Measurements from ENCODE around the gene CISD1. TPM values are rescaled to one million over a fixed set of nuclear protein-coding genes. Genes with fewer than 3 reads are reported as not detected.

The CISD1 gene
- polyA plus RNA-seq, 1 donor, result 70.2 TPM

GRCh38 chr10:58278274-58278961, 9.5 kb downstream of the CISD1 start:
- Histone ChIP-seq H3K27ac (ENCODE audit: low read length) (no peak overlapping the region), H3K4me1 (ENCODE audit: control insufficient read depth, insufficient read depth, low read length) (peaks cover 15% of the 10 kb centered on the region), H3K4me3 (ENCODE audit: low read length) (no peak overlapping the region), H3K9me3 (ENCODE audit: control insufficient read depth, low read depth, low read length) (no peaks in the 10 kb centered on the region), H3K36me3 (ENCODE audit: control insufficient read depth, insufficient read depth, low read length) (peaks cover 8% of the 10 kb centered on the region), H3K27me3 (ENCODE audit: control insufficient read depth, insufficient read depth, low read length) (no peaks in the 10 kb centered on the region)
- no peak for DNase-seq
- WGBS (ENCODE audit: insufficient coverage, low lambda C conversion rate), result 100% methylated on average over 2 of the region's 7 CpGs

- 60% methylated on average over 1 of the region's 1 CpG for WGBS (ENCODE audit: insufficient coverage, low lambda C conversion rate)
- no peaks in the 10 kb centered on the region for H3K27me3 ChIP-seq (ENCODE audit: control insufficient read depth, insufficient read depth, low read length)
- H3K27ac ChIP-seq (ENCODE audit: low read length), result no peak overlapping the region
- H3K4me3 ChIP-seq (ENCODE audit: low read length), result no peak overlapping the region
- peaks cover 15% of the 10 kb centered on the region for H3K4me1 ChIP-seq (ENCODE audit: control insufficient read depth, insufficient read depth, low read length)
- DNase-seq, result no peak
- H3K9me3 ChIP-seq (ENCODE audit: control insufficient read depth, low read depth, low read length), result no peaks in the 10 kb centered on the region
- peaks cover 8% of the 10 kb centered on the region for H3K36me3 ChIP-seq (ENCODE audit: control insufficient read depth, insufficient read depth, low read length)
Measured at GRCh38 chr10:58278962-58279307, 10.0 kb downstream of the CISD1 start.

DNA sequence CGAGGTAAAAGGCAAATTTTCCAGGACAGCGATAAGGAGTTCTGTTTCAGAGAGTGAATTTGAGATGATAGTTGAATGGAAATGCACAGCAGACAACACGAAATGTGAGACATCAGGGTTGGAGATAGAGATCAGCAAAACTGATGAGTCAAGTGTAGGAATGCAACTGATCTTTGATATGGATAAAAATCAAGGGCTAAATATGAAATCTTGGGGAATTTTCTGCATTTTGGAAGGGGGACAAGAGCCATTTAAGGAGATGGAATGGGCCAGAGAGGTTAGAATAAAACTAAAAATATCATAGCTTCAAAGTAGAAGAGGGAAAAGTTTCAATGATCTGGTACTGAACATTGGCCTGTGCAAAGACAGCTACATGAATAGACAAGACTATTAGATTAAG, 11.5 kb downstream of the CISD1 start:
- Histone ChIP-seq H3K9me3 (ENCODE audit: control insufficient read depth, low read depth, low read length) (no peaks in the 10 kb centered on the region), H3K27me3 (ENCODE audit: control insufficient read depth, insufficient read depth, low read length) (no peaks in the 10 kb centered on the region), H3K27ac (ENCODE audit: low read length) (no peak overlapping the region), H3K4me3 (ENCODE audit: low read length) (no peak overlapping the region), H3K36me3 (ENCODE audit: control insufficient read depth, insufficient read depth, low read length) (peaks cover 8% of the 10 kb centered on the region), H3K4me1 (ENCODE audit: control insufficient read depth, insufficient read depth, low read length) (peaks cover 4% of the 10 kb centered on the region)
- 100% methylated on average over 3 of the region's 3 CpGs for WGBS (ENCODE audit: insufficient coverage, low lambda C conversion rate)
- DNase-seq, result no peak

- Histone ChIP-seq H3K36me3 (ENCODE audit: control insufficient read depth, insufficient read depth, low read length) (peaks cover 8% of the 10 kb centered on the region), H3K4me1 (ENCODE audit: control insufficient read depth, insufficient read depth, low read length) (no peaks in the 10 kb centered on the region), H3K27me3 (ENCODE audit: control insufficient read depth, insufficient read depth, low read length) (no peaks in the 10 kb centered on the region), H3K27ac (ENCODE audit: low read length) (no peak overlapping the region), H3K4me3 (ENCODE audit: low read length) (no peak overlapping the region), H3K9me3 (ENCODE audit: control insufficient read depth, low read depth, low read length) (no peaks in the 10 kb centered on the region)
- 90% methylated on average over 2 of the region's 2 CpGs for WGBS (ENCODE audit: insufficient coverage, low lambda C conversion rate)
- no peak for DNase-seq
Measured at GRCh38 chr10:58281092-58281752, 12.3 kb downstream of the CISD1 start.

DNA sequence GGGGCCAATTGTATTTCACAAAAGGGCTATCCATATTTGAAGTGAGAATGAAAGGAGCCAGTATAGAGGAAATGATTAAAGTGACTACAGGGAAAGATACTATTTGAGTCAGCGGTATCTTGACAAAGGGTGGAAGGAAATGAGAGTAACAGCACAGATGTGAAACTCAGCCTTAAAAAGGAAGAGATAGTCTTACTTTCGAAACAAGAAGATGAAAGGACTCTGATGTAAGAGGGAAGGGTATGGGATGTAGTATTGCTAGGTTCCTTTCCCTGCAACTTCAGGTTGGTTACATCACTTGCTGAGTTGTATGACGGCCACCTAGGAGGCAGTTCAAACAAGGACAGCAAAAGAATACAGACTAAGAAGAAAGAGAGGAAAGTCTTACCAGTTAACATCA, 13.7 kb downstream of the CISD1 start:
- no peak overlapping the region for H3K4me3 ChIP-seq (ENCODE audit: low read length)
- H3K27ac ChIP-seq (ENCODE audit: low read length), result no peak overlapping the region
- WGBS (ENCODE audit: insufficient coverage, low lambda C conversion rate), result 91% methylated on average over 3 of the region's 3 CpGs
- H3K4me1 ChIP-seq (ENCODE audit: control insufficient read depth, insufficient read depth, low read length), result no peaks in the 10 kb centered on the region
- H3K9me3 ChIP-seq (ENCODE audit: control insufficient read depth, low read depth, low read length), result no peaks in the 10 kb centered on the region
- no peak for DNase-seq
- no peaks in the 10 kb centered on the region for H3K27me3 ChIP-seq (ENCODE audit: control insufficient read depth, insufficient read depth, low read length)
- H3K36me3 ChIP-seq (ENCODE audit: control insufficient read depth, insufficient read depth, low read length), result peaks cover 8% of the 10 kb centered on the region

DNA sequence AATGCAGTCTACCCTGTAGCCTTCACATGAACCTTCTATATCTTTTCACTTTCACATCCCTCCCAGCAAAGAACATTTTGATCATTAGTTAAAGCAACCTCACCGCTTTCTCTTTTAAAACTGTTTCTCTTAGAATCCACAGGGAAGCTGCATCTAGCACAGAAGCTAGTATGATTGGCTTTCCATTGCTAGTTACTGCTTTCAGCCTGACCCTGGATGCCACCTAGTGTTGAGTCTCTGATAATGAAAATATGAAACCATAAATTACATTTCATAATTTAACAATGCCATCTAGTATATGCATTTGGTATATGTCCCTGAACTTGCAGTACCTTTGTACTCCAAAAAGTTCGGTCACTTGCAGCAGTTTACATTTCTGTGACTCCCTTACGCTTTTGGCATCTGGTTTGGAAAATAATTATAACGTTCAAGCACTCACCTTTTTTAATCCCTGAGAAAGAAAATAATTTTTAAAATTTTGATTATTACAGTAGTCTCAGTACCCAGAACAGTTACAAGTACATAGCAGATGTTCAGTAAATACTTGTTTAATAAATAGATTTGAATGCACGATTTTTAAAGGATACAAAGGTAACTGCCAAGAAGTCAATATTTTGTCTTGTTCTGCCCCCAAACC, 22.7 kb downstream of the CISD1 start:
- Histone ChIP-seq H3K27ac (ENCODE audit: low read length) (no peak overlapping the region), H3K4me1 (ENCODE audit: control insufficient read depth, insufficient read depth, low read length) (no peaks in the 10 kb centered on the region), H3K4me3 (ENCODE audit: low read length) (no peak overlapping the region), H3K36me3 (ENCODE audit: control insufficient read depth, insufficient read depth, low read length) (no peaks in the 10 kb centered on the region), H3K9me3 (ENCODE audit: control insufficient read depth, low read depth, low read length) (no peaks in the 10 kb centered on the region), H3K27me3 (ENCODE audit: control insufficient read depth, insufficient read depth, low read length) (no peaks in the 10 kb centered on the region)
- peak; percentile 37 to 55 for DNase-seq
- 60% methylated on average over 3 of the region's 5 CpGs for WGBS (ENCODE audit: insufficient coverage, low lambda C conversion rate)

DNA sequence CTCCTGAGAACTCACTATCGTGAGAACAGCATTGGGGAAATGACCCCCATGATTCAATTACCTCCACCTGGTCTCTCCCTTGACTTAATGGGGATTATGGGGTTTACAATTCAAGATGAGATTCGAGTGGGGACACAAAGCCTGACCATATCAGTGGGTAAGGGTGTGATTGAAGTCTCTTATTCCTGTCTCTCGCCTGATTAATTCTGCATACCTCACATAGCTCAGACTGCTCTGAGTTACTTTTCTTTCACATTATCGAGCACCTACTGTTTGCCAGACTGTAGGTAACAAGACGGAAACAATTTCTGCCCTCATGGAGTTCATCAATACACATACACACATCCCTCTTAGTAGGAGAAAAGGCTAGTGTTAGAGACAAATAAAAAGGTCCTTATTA, 25.0 kb downstream of the CISD1 start:
- Histone ChIP-seq H3K4me3 (ENCODE audit: low read length) (no peak overlapping the region), H3K4me1 (ENCODE audit: control insufficient read depth, insufficient read depth, low read length) (no peaks in the 10 kb centered on the region)

DNA sequence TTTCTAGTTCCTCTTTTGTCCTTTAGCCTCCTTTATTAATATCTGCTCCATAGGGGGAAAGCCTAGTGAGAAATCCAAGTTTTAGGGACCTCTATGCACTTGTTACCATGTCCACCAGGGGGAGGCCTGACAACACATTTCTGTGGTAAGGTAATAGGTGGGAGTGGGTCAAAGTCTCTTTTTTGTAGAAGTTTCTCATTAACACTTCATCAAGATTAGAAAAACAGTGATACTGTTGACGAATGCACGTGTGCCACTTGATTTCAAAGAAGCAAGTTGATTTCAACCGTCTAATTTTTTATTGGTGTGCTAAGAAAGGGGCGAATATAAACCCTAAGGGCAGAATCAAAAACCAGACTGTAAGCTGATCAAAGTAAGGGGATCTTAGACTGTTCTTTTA, 30.6 kb downstream of the CISD1 start:
- Histone ChIP-seq H3K27ac (ENCODE audit: low read length) (no peak overlapping the region), H3K9me3 (ENCODE audit: control insufficient read depth, low read depth, low read length) (no peaks in the 10 kb centered on the region), H3K4me3 (ENCODE audit: low read length) (no peak overlapping the region), H3K27me3 (ENCODE audit: control insufficient read depth, insufficient read depth, low read length) (no peaks in the 10 kb centered on the region), H3K36me3 (ENCODE audit: control insufficient read depth, insufficient read depth, low read length) (no peaks in the 10 kb centered on the region), H3K4me1 (ENCODE audit: control insufficient read depth, insufficient read depth, low read length) (peaks cover 15% of the 10 kb centered on the region)
- DNase-seq, result peak; percentile 69 to 77
- WGBS (ENCODE audit: insufficient coverage, low lambda C conversion rate), result no CpG with 5 or more reads among the region's 4 CpGs

More for the DNA sequence above, 25.0 kb downstream of the CISD1 start:
- H3K36me3 ChIP-seq (ENCODE audit: control insufficient read depth, insufficient read depth, low read length), result no peaks in the 10 kb centered on the region
- H3K27ac ChIP-seq (ENCODE audit: low read length), result no peak overlapping the region
- H3K9me3 ChIP-seq (ENCODE audit: control insufficient read depth, low read depth, low read length), result no peaks in the 10 kb centered on the region
- 100% methylated on average over 1 of the region's 5 CpGs for WGBS (ENCODE audit: insufficient coverage, low lambda C conversion rate)
- no peaks in the 10 kb centered on the region for H3K27me3 ChIP-seq (ENCODE audit: control insufficient read depth, insufficient read depth, low read length)
- no peak for DNase-seq

DNA sequence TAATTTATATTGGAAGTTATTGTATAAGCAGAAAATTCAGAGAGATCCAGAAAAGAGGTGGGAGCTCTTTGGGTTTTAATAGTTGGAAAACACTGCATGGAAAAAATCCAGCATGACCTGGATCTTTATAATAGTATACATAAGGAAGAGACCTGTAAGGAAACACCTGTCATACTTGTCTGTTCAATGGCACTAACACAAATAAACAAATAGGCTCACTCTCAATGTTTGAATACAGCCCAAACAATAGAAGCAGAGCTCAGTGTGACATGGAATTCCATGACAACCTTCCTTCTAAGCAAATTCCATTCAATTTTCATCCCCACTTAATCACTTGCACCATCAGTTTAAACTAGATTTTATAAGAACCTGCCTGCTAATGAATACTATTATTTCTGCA, 31.7 kb downstream of the CISD1 start:
- Histone ChIP-seq H3K4me1 (ENCODE audit: control insufficient read depth, insufficient read depth, low read length) (peaks cover 15% of the 10 kb centered on the region), H3K27me3 (ENCODE audit: control insufficient read depth, insufficient read depth, low read length) (no peaks in the 10 kb centered on the region), H3K36me3 (ENCODE audit: control insufficient read depth, insufficient read depth, low read length) (no peaks in the 10 kb centered on the region), H3K27ac (ENCODE audit: low read length) (no peak overlapping the region), H3K4me3 (ENCODE audit: low read length) (no peak overlapping the region), H3K9me3 (ENCODE audit: control insufficient read depth, low read depth, low read length) (no peaks in the 10 kb centered on the region)
- DNase-seq, result no peak

DNA sequence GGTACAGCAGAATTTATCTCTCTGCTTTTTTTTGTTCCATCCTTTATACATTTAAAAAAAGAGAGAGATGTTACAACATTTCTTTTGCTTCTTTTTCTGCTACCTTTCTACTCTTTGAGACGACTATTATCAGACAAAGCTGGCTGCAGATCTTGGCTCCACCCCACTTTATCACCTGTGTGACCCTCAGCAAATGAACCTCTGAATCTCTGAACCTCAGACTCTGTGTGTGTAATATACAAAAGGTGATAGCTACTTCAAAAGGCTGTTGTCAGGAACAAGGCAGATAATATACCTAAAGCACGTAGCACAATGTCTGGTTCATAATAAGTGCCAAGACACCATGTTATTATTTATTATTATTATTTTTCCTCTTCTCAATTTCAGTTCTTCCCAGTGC, 33.3 kb downstream of the CISD1 start:
- Histone ChIP-seq H3K36me3 (ENCODE audit: control insufficient read depth, insufficient read depth, low read length) (no peaks in the 10 kb centered on the region), H3K27ac (ENCODE audit: low read length) (peak overlapping the region; percentile 25), H3K27me3 (ENCODE audit: control insufficient read depth, insufficient read depth, low read length) (no peaks in the 10 kb centered on the region), H3K9me3 (ENCODE audit: control insufficient read depth, low read depth, low read length) (no peaks in the 10 kb centered on the region), H3K4me1 (ENCODE audit: control insufficient read depth, insufficient read depth, low read length) (peaks cover 15% of the 10 kb centered on the region), H3K4me3 (ENCODE audit: low read length) (no peak overlapping the region)
- 17% methylated on average over 1 of the region's 2 CpGs for WGBS (ENCODE audit: insufficient coverage, low lambda C conversion rate)
- DNase-seq, result peak; percentile 74 to 86

Data from large intestine (tissue), 3 donors.